Sigmoid colon (tissue), 7 donors: ENCODE measurements around the gene RAB39A. TPM values are rescaled to one million over a fixed set of nuclear protein-coding genes. Genes with fewer than 3 reads are reported as not detected.
"Not testable (repeated sequence)": the region's sequence is repeated elsewhere in the genome, so short reads cannot be mapped to it uniquely, and the experiment has no call there.

Experiments used
- DNase-seq: peaks from one replicate; pipeline ENCODE4 v3.0.0-alpha.2; 2019
- H3K27ac ChIP-seq, 4 donors: fragments of 200-600 bp; sonication (generic); one replicate each; pipeline ENCODE4 v1.5.1; 2016 to 2019; ENCODE audit warnings: mild to moderate bottlenecking in 1 of 4
- H3K27me3 ChIP-seq, 3 donors: fragments of 200-600 bp; sonication (generic); one replicate each; pipeline ENCODE4 v1.5.1; 2019; ENCODE audit warnings: mild to moderate bottlenecking in 1 of 3
- H3K36me3 ChIP-seq, 4 donors: fragments of 200-600 bp; sonication (generic); one replicate each; pipeline ENCODE4 v1.5.1; 2016 to 2019
- H3K4me1 ChIP-seq, 4 donors: fragments of 200-600 bp; sonication (generic); one replicate each; pipeline ENCODE4 v1.5.1; 2017 to 2019
- H3K4me3 ChIP-seq, 4 donors: fragments of 200-600 bp; sonication (generic); one replicate each; pipeline ENCODE4 v1.5.1; 2017 to 2019; ENCODE audit warnings: mild to moderate bottlenecking in 2 of 4, moderate library complexity in 1 of 4
- H3K9me3 ChIP-seq, 4 donors: fragments of 200-600 bp in 3 of 4; sonication (generic) in 3 of 4; one replicate each; pipeline versions ENCODE4 v1.5.1 to v1.6.1; 2013 to 2019
- EP300 ChIP-seq, 4 donors: sonication (generic); formaldehyde crosslinking; IDR thresholded peaks; one replicate each; pipeline ENCODE4 v1.6.1; 2017; ENCODE audit warnings: antibody characterized with exemption in 4 of 4
- POLR2A ChIP-seq, 2 donors: fragments of 450-650 bp; IDR thresholded peaks; one replicate each; pipeline ENCODE4 v1.6.1; 2016; ENCODE audit warnings: antibody characterized with exemption in 2 of 2, mild to moderate bottlenecking in 2 of 2, moderate library complexity in 2 of 2
- POLR2AphosphoS5 ChIP-seq, 4 donors: sonication (generic); formaldehyde crosslinking; IDR thresholded peaks; one replicate each; pipeline ENCODE4 v1.6.1; 2017; ENCODE audit warnings: antibody characterized with exemption in 4 of 4
- WGBS, 2 donors: extraction: QIAGEN DNeasy Blood & Tissue Kit; methylation state at CpG; one replicate each; pipeline ENCODE4 v1.1.7; 2013; 5-methylcytosine and 5-hydroxymethylcytosine counted together
- intact Hi-C: fragments of 100-400 bp; cut with DNase I; formaldehyde crosslinking; loops from one replicate; pipeline ENCODE4 v1.15.1; 2023
- polyA plus RNA-seq, 3 donors: library from polyadenylated mRNA; stranded (reverse); fragments of 200-250 nt; gene quantifications; one replicate each; pipeline ENCODE4 v1.2.3, GENCODE V29; 2013
- total RNA-seq, 4 donors: library from RNA; depleted of rRNA; stranded (reverse); fragments of >200 nt; gene quantifications; one replicate each; pipeline ENCODE4 v1.1.0, GENCODE V29; 2016
- TF ChIP-seq, protein P1 (sequence below), 4 experiments: fragments of 450-650 bp in 3 of 4; fragments of 200-600 bp in 1 of 4; IDR thresholded peaks; one replicate each; pipeline ENCODE4 v1.5.1; 2016 to 2019; ENCODE audit warnings: antibody characterized with exemption in 4 of 4, mild to moderate bottlenecking in 3 of 4, moderate library complexity in 2 of 4
- donor health status: healthy with polysubstance abuse.
- donor health status: Bipolar disorder and iron deficiency.
- donor health status: healthy.

RAB39A gene, protein sequence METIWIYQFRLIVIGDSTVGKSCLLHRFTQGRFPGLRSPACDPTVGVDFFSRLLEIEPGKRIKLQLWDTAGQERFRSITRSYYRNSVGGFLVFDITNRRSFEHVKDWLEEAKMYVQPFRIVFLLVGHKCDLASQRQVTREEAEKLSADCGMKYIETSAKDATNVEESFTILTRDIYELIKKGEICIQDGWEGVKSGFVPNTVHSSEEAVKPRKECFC
- 1 to 10 TPM in 2 of 4 donors, under 1 TPM in 2; 0.55 to 1.8 (median 0.86) TPM for total RNA-seq
- polyA plus RNA-seq = under 1 TPM in 2 of 3 donors, not detected in 1; 0.92 to 0.99 TPM

DNA sequence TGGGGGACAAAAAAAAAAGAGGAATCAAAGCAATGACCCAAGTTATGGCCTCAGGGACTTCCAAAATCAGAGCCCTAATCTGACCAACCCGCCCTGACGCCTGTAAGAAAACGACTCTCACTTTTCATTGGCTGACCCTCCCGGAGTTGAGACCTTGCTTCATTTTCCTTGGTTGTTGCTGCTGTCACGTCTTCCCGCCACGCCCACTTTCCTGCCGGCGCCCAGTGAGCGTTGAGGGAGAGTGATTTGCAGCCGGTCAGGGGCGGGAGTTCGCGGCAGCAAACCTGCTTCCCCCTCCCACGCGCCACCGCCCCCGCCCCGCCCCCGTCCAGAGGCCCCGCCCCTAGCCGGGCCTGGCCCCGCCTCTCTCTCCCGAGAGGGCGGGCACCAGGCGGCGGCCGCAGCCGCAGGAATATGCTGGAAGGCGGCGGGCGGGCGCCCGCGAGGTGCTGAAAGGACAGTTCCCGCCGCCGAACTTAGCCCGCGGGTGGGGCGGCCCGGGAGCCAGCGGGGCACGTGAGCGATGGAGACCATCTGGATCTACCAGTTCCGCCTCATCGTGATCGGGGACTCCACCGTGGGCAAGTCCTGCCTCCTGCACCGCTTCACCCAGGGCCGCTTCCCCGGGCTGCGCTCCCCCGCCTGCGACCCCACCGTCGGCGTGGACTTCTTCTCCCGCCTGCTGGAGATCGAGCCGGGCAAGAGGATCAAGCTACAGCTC is at the start of gene RAB39A:
Gene RAB39A (plus strand): TSS at position 403 of the 721 bp plus-strand sequence. CDS start 121 bp downstream, at position 524.
- TF ChIP-seq POLR2A (IDR thresholded peaks at IDR 0.05) = no peak
- TF ChIP-seq, protein P1, sequence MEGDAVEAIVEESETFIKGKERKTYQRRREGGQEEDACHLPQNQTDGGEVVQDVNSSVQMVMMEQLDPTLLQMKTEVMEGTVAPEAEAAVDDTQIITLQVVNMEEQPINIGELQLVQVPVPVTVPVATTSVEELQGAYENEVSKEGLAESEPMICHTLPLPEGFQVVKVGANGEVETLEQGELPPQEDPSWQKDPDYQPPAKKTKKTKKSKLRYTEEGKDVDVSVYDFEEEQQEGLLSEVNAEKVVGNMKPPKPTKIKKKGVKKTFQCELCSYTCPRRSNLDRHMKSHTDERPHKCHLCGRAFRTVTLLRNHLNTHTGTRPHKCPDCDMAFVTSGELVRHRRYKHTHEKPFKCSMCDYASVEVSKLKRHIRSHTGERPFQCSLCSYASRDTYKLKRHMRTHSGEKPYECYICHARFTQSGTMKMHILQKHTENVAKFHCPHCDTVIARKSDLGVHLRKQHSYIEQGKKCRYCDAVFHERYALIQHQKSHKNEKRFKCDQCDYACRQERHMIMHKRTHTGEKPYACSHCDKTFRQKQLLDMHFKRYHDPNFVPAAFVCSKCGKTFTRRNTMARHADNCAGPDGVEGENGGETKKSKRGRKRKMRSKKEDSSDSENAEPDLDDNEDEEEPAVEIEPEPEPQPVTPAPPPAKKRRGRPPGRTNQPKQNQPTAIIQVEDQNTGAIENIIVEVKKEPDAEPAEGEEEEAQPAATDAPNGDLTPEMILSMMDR (IDR thresholded peaks at IDR 0.05) = no peak
- no peak for TF ChIP-seq EP300 (IDR thresholded peaks at IDR 0.05)
- TF ChIP-seq POLR2AphosphoS5 (IDR thresholded peaks at IDR 0.05) = no peak
- DNase-seq = peak; percentile 86
- peaks cover 0 to 15% (median 12%) of the 10 kb centered on the region in 4 donors for H3K4me1 ChIP-seq
- no peaks in the 10 kb centered on the region for H3K36me3 ChIP-seq
- peaks cover 7 to 57% (median 27%) of the 10 kb centered on the region in 3 donors for H3K27me3 ChIP-seq
- 1% methylated on average over 61 of the region's 61 CpGs for WGBS, 2 donors
- H3K4me3 ChIP-seq = peak within 1 kb of the TSS in 3 of 4 donors; percentile 30 to 49 (median 41)
- intact Hi-C loops = no loop called here
- no peaks in the 10 kb centered on the region for H3K9me3 ChIP-seq
- peak within 1 kb of the TSS in 2 of 4 donors; percentile 32 to 34 for H3K27ac ChIP-seq

DNA sequence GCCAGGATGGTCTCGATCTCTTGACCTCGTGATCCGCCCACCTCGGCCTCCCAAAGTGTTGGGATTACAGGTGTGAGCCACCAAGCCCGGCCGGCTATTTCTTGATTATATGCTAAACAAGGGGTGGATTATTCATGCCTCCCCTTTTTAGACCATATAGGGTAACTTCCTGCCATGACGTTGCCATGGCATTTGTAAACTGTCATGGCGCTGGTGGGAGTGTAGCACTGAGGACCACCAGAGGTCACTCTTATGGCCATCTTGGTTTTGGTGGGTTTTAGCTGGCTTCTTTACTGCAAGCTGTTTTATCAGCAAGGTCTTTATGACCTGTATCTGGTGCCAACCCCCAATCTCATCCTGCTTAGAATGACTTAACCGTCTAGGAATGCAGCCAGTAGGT is 46.8 kb upstream of the RAB39A start:
- H3K9me3 ChIP-seq, H3K4me1 ChIP-seq, H3K27ac ChIP-seq, H3K36me3 ChIP-seq, DNase-seq, H3K27me3 ChIP-seq, H3K4me3 ChIP-seq, intact Hi-C loops: not testable (repeated sequence)
- WGBS, 2 donors = 96 to 97% methylated on average over 9 of the region's 9 CpGs

DNA sequence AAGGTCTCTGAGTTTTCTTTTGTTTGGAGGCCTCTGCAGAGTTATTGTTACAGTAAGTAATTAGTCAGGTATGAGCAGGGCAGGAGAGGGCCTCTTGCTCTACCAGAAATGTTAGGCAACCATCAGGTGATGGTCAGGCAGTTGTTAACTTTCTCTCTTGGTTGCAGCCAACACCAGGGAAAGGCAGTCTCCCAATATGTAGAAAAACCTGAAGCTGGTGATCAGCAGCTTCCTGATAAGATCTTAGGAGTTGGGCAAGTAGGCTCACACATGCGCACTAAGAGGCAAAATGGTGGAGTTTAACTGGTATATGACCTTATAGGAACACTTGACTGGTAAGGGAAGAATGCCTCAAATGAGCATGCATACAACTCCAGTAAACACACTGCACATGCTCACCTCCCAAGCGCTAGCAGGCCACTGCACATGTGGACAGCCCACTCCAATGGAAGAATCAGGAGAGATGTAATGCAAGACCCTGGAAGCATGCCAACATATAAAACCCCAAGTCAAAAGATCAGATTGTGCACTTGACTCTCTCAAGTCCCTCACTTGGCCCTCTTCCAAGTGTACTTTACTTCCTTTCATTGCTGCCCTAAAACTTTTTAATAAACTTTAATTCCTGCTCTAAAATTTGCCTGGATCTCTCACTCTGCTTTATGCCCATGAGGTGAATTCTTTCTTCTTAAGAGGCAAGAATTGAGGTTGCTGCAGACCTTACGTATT is 46.0 kb upstream of the RAB39A start:
- 94 to 96% methylated on average over 3 of the region's 3 CpGs for WGBS, 2 donors
- no peak for DNase-seq
- Histone ChIP-seq H3K36me3 (no peaks in the 10 kb centered on the region), H3K9me3 (no peaks in the 10 kb centered on the region), H3K4me3 (no peak overlapping the region), H3K4me1 (no peaks in the 10 kb centered on the region), H3K27ac (no peak overlapping the region), H3K27me3 (no peaks in the 10 kb centered on the region)
- no peak for TF ChIP-seq EP300 (IDR thresholded peaks at IDR 0.05)
- TF ChIP-seq, protein P1 (IDR thresholded peaks at IDR 0.05) = no peak
- intact Hi-C loops = no loop called here

DNA sequence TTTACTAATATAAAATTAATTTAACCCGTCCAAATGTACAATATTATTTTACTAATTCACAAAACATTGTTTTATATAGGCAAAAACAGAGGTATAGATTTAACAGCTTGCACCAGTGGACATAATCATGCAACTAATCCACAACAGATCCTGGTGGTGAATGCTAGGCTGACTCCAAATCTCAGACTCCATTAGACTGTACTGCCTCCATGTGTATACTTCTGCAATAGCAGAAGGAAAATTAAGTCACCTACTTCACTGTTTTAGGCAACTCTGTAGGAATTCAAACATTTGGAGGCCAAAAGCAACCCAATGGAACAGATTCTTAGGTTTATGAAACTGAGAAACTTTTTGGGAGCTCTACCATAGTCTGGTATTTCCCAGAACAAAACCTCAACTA is 30.0 kb upstream of the RAB39A start:
- Histone ChIP-seq H3K4me1 (no peaks in the 10 kb centered on the region), H3K9me3 (no peaks in the 10 kb centered on the region), H3K4me3 (no peak overlapping the region), H3K27ac (no peak overlapping the region), H3K36me3 (no peaks in the 10 kb centered on the region), H3K27me3 (no peaks in the 10 kb centered on the region)
- DNase-seq = no peak
- TF ChIP-seq POLR2AphosphoS5 (IDR thresholded peaks at IDR 0.05) (no peak), POLR2A (IDR thresholded peaks at IDR 0.05) (no peak), EP300 (IDR thresholded peaks at IDR 0.05) (no peak)
- TF ChIP-seq, protein P1 (IDR thresholded peaks at IDR 0.05) = peak in 2 of 4 experiments; percentile 38 to 41
- intact Hi-C loops = no loop called here
- 21 to 45% methylated on average over 1 of the region's 1 CpG for WGBS, 2 donors

DNA sequence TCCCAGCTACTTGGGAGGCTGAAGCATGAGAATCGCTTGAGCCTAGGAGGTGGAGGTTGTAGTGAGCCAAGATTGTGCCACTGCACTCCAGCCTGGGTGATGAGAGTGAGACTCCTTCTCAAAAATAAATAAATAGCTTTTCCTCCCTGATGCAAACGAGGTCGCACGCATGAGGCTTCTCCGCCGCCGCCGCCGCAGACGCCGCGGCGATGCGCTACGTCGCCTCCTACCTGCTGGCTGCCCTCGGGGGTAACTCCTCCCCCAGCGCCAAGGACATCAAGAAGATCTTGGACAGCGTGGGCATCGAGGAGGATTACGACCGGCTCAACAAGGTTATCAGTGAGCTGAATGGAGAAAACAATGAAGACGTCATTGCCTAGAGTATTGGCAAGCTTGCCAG is 20.0 kb upstream of the RAB39A start:
- Histone ChIP-seq H3K27ac (no peak overlapping the region), H3K4me3 (no peak overlapping the region), H3K27me3 (no peaks in the 10 kb centered on the region), H3K9me3 (no peaks in the 10 kb centered on the region), H3K36me3 (no peaks in the 10 kb centered on the region), H3K4me1 (no peaks in the 10 kb centered on the region)
- DNase-seq = no peak
- intact Hi-C loops = no loop called here
- TF ChIP-seq, protein P1 (IDR thresholded peaks at IDR 0.05) = no peak
- WGBS, 2 donors = 77 to 88% methylated on average over 23 of the region's 23 CpGs

DNA sequence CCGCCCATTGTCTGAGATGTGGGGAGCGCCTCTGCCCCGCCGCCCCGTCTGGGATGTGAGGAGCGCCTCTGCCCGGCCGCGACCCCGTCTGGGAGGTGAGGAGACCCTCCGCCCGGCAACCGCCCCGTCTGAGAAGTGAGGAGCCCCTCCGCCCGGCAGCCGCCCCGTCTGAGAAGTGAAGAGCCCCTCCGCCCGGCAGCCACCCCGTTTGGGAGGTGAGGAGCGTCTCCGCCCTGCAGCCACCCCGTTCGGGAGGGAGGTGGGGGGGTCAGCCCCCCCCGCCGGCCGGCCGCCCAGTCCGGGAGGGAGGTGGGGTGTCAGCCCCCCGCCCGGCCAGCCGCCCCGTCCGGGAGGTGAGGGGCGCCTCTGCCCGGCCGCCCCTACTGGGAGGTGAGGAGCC is 15.8 kb upstream of the RAB39A start:
- H3K27ac ChIP-seq, intact Hi-C loops, H3K36me3 ChIP-seq, H3K4me3 ChIP-seq, H3K9me3 ChIP-seq, DNase-seq, H3K27me3 ChIP-seq, H3K4me1 ChIP-seq: not testable (repeated sequence)
- WGBS, 2 donors = 96 to 98% methylated on average over 36 of the region's 38 CpGs
